ENCODE results near the gene TAF1L.

DNA sequence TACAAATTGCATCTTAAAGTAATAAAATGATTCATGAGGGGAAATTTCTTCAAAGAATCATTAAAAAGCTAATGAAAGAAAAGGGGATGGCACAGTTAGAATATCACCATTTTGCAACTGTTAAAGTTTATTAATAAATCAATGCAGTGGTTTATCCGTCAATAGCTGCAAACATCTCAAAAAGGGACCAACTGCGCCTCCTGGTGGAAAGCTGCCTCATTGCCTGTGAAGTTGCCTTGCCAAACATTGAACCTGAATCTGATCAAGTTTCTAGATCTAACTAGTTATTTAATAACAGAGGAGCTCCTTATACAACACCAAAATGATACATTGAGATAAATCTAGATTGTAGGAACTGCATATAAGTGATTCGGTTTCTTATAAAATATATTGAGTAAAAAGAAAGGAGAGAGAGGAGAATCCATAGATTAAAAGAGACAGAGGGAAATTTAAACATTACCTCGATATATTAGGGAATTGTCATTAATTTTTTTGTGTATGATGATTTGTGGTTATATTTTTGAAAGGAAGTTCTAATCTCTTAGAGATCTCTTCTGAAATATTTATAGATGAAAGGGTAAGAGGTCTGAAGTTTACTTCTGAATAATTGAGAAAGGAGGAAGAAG is 55.6 kb downstream of the TAF1L start:
- TF ChIP-seq, protein P1, sequence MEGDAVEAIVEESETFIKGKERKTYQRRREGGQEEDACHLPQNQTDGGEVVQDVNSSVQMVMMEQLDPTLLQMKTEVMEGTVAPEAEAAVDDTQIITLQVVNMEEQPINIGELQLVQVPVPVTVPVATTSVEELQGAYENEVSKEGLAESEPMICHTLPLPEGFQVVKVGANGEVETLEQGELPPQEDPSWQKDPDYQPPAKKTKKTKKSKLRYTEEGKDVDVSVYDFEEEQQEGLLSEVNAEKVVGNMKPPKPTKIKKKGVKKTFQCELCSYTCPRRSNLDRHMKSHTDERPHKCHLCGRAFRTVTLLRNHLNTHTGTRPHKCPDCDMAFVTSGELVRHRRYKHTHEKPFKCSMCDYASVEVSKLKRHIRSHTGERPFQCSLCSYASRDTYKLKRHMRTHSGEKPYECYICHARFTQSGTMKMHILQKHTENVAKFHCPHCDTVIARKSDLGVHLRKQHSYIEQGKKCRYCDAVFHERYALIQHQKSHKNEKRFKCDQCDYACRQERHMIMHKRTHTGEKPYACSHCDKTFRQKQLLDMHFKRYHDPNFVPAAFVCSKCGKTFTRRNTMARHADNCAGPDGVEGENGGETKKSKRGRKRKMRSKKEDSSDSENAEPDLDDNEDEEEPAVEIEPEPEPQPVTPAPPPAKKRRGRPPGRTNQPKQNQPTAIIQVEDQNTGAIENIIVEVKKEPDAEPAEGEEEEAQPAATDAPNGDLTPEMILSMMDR (IDR thresholded peaks at IDR 0.05 in 4 of 5, conservative IDR thresholded peaks at IDR 0.05 in 1 of 5): peak; percentile 67 to 91 (median 80)
- no peak for TF ChIP-seq POLR2A (IDR thresholded peaks at IDR 0.05)
